Esophagus squamous epithelium (tissue), 4 donors: Measurements from ENCODE around the gene OR6Y1.

Experiments used
- POLR2A ChIP-seq, 4 donors: fragments of 450-650 bp; IDR thresholded peaks; one replicate each; pipeline ENCODE4 v1.6.1; 2017; ENCODE audit warnings: antibody characterized with exemption in 4 of 4, mild to moderate bottlenecking in 4 of 4, moderate library complexity in 3 of 4
- TF ChIP-seq, protein P1 (sequence below), 6 experiments: fragments of 450-650 bp in 4 of 6; fragments of 200-600 bp in 2 of 6; sonication (generic) in 2 of 6; IDR thresholded peaks; one replicate each; pipeline ENCODE4 v1.5.1; 2016 to 2019; ENCODE audit warnings: antibody characterized with exemption in 6 of 6, mild to moderate bottlenecking in 4 of 6, moderate library complexity in 4 of 6

DNA sequence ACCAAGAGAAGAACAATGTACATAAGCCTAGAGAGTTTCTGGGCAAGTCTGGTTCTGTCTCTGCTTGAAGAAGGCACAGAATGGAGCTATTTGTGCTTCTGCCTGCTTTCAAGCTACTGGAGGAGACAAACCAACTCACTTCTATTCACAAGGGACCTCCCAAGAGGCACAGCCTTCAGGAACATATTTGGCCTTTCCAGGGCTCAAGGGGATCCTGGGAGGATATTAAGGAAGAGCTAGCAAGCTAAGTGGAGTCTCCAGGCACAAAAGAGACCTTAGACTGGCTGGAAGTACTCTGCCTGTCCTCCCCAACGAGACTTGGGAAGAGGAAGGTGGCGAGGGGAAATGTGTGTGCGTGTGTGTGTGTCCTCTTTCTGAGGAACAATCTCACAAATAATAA is at the start of gene OR6Y1:
- TF ChIP-seq, protein P1, sequence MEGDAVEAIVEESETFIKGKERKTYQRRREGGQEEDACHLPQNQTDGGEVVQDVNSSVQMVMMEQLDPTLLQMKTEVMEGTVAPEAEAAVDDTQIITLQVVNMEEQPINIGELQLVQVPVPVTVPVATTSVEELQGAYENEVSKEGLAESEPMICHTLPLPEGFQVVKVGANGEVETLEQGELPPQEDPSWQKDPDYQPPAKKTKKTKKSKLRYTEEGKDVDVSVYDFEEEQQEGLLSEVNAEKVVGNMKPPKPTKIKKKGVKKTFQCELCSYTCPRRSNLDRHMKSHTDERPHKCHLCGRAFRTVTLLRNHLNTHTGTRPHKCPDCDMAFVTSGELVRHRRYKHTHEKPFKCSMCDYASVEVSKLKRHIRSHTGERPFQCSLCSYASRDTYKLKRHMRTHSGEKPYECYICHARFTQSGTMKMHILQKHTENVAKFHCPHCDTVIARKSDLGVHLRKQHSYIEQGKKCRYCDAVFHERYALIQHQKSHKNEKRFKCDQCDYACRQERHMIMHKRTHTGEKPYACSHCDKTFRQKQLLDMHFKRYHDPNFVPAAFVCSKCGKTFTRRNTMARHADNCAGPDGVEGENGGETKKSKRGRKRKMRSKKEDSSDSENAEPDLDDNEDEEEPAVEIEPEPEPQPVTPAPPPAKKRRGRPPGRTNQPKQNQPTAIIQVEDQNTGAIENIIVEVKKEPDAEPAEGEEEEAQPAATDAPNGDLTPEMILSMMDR (IDR thresholded peaks at IDR 0.05) = no peak
- no peak for TF ChIP-seq POLR2A (IDR thresholded peaks at IDR 0.05)
